Left lung (tissue), 10 donors: ENCODE measurements around the gene CPED1. TPM values are rescaled to one million over a fixed set of nuclear protein-coding genes. Genes with fewer than 3 reads are reported as not detected.

Source experiments
- ATAC-seq: fragments of 200-7000 bp; cut with Tn5 transposase; one replicate; pipeline ENCODE4 v1.9.1; 2020; ENCODE audit warnings: moderate library complexity
- DNase-seq, 4 donors: peaks; one replicate each; pipeline ENCODE4 v3.0.0-alpha.2; 2013 to 2020
- H3K27ac ChIP-seq, 2 donors: fragments of 200-600 bp; sonication (generic) in 1 of 2; one replicate each; pipeline versions ENCODE4 v1.5.0 to v1.8.0; 2020 to 2021
- H3K27me3 ChIP-seq, 2 donors: fragments of 200-600 bp; sonication (generic) in 1 of 2; one replicate each; pipeline versions ENCODE4 v1.5.0 to v1.8.0; 2020 to 2021
- H3K36me3 ChIP-seq, 2 donors: fragments of 200-600 bp; sonication (generic) in 1 of 2; one replicate each; pipeline versions ENCODE4 v1.5.0 to v1.8.0; 2020 to 2021
- H3K4me1 ChIP-seq, 2 donors: fragments of 200-600 bp; one replicate each; pipeline ENCODE4 v1.8.0; 2021
- H3K4me3 ChIP-seq, 2 donors: fragments of 200-600 bp; sonication (generic) in 1 of 2; one replicate each; pipeline versions ENCODE4 v1.5.0 to v1.8.0; 2020 to 2021; ENCODE audit warnings: mild to moderate bottlenecking in 1 of 2
- H3K9me3 ChIP-seq, 2 donors: fragments of 200-600 bp; sonication (generic) in 1 of 2; one replicate each; pipeline versions ENCODE4 v1.5.0 to v1.8.0; 2020 to 2021
- CTCF ChIP-seq, 2 donors: fragments of 200-600 bp; sonication (generic) in 1 of 2; IDR thresholded peaks; one replicate each; pipeline versions ENCODE4 v1.5.0 to v1.8.0; 2021; ENCODE audit warnings: antibody characterized with exemption in 2 of 2
- intact Hi-C, 2 donors: fragments of 100-400 bp; cut with DNase I; formaldehyde crosslinking; loops; one replicate each; pipeline versions ENCODE4 v1.11.2 to v1.14.2; 2022
- polyA plus RNA-seq, 6 donors: library from polyadenylated mRNA; unstranded; fragments of 120-200 nt; gene quantifications; one replicate each; pipeline ENCODE4 v1.2.1, GENCODE V29; 2013; ENCODE audit not compliant: insufficient read length in 6 of 6
- total RNA-seq, 2 donors: library from RNA; stranded (reverse); fragmentation: NEBNext Ultra II Directional; extraction: Animal tissue kit (Norgen Biotek cat#: 25700); gene quantifications; one replicate each; pipeline ENCODE4 v1.2.1, GENCODE V29; 2021
- donor health status: DM: no; HTN: yes; CAD: no.
- donor health status: DM: no; HTN: no; CAD: no.

Gene CPED1
- total and polyA plus RNA-seq, 8 donors, result 8.8 to 29.6 (median 22.8) TPM

- Histone ChIP-seq H3K36me3 (no peaks in the 10 kb centered on the region), H3K27me3 (no peaks in the 10 kb centered on the region), H3K4me3 (no peak overlapping the region), H3K9me3 (peaks cover 0 to 3% of the 10 kb centered on the region in 2 donors), H3K4me1 (no peaks in the 10 kb centered on the region), H3K27ac (no peak overlapping the region)
- TF ChIP-seq CTCF (IDR thresholded peaks at IDR 0.05), result no peak
- ATAC-seq (no peak), DNase-seq (no peak)
- intact Hi-C loops, result no loop called here
Observed at GRCh38 chr7:121259826-121260225, 271.3 kb downstream of the CPED1 start.

GRCh38 chr7:121261207-121261884, 272.8 kb downstream of the CPED1 start:
- H3K4me1 ChIP-seq, result no peaks in the 10 kb centered on the region

GRCh38 chr7:121262221-121262620, 273.7 kb downstream of the CPED1 start:
- no peaks in the 10 kb centered on the region for H3K27me3 ChIP-seq
- no peak overlapping the region for H3K27ac ChIP-seq
- ATAC-seq (no peak), DNase-seq (no peak)
- no peak for TF ChIP-seq CTCF (IDR thresholded peaks at IDR 0.05)
- H3K9me3 ChIP-seq, result no peaks in the 10 kb centered on the region
- intact Hi-C loops, result no loop called here
- H3K4me1 ChIP-seq, result no peaks in the 10 kb centered on the region
- no peaks in the 10 kb centered on the region for H3K36me3 ChIP-seq
- H3K4me3 ChIP-seq, result no peak overlapping the region

More at GRCh38 chr7:121261207-121261884, 272.8 kb downstream of the CPED1 start:
- no peaks in the 10 kb centered on the region for H3K9me3 ChIP-seq
- no peak for TF ChIP-seq CTCF (IDR thresholded peaks at IDR 0.05)
- no peak overlapping the region for H3K4me3 ChIP-seq
- no peaks in the 10 kb centered on the region for H3K27me3 ChIP-seq
- ATAC-seq, result no peak
- H3K27ac ChIP-seq, result no peak overlapping the region
- no peak for DNase-seq
- intact Hi-C loops, result no loop called here
- H3K36me3 ChIP-seq, result no peaks in the 10 kb centered on the region

- Histone ChIP-seq H3K4me1 (no peaks in the 10 kb centered on the region), H3K27ac (no peak overlapping the region), H3K4me3 (no peak overlapping the region), H3K27me3 (no peaks in the 10 kb centered on the region), H3K9me3 (no peaks in the 10 kb centered on the region), H3K36me3 (no peaks in the 10 kb centered on the region)
- ATAC-seq (no peak), DNase-seq (no peak)
- no peak for TF ChIP-seq CTCF (IDR thresholded peaks at IDR 0.05)
- intact Hi-C loops, result no loop called here
Observed at GRCh38 chr7:121262969-121263368, 274.5 kb downstream of the CPED1 start.

- no peak for DNase-seq
- H3K4me3 ChIP-seq, result no peak overlapping the region
- no peak for TF ChIP-seq CTCF (IDR thresholded peaks at IDR 0.05)
- H3K27ac ChIP-seq, result no peak overlapping the region
- no peaks in the 10 kb centered on the region for H3K27me3 ChIP-seq
- intact Hi-C loops, result no loop called here
- no peaks in the 10 kb centered on the region for H3K4me1 ChIP-seq
- H3K36me3 ChIP-seq, result no peaks in the 10 kb centered on the region
- H3K9me3 ChIP-seq, result peaks cover 0 to 2% of the 10 kb centered on the region in 2 donors
- ATAC-seq, result no peak
Observed at GRCh38 chr7:121266307-121266894, 277.9 kb downstream of the CPED1 start.
